IPS-NIHi11 (cell line): ENCODE data around the gene DPEP2.
"Not testable (repeated sequence)": the region's sequence is repeated elsewhere in the genome, so short reads cannot be mapped to it uniquely, and the experiment has no call there.

Experiments
- DNase-seq: peaks from one replicate; pipeline ENCODE4 v3.0.0; 2012; ENCODE audit warnings: mixed read lengths, low spot score

The DPEP2 gene

GRCh38 chr16:67975321-67976105, 23.8 kb downstream of the DPEP2 start:
- DNase-seq: no peak

GRCh38 chr16:67972285-67972684, 27.0 kb downstream of the DPEP2 start:
- not testable (repeated sequence) for DNase-seq

GRCh38 chr16:67971111-67971510, 28.2 kb downstream of the DPEP2 start:
- DNase-seq: no peak

- DNase-seq: peak; percentile 62
Observed at GRCh38 chr16:67969254-67970039, 29.8 kb downstream of the DPEP2 start.

- peak; percentile 98 for DNase-seq
Observed at GRCh38 chr16:67968400-67969253, 30.7 kb downstream of the DPEP2 start, which contains the start of gene SLC12A4. Gene SLC12A4, minus strand, starts transcription at chr16:67968637. Its CDS starts 84 bp downstream, at chr16:67968553.

GRCh38 chr16:67967958-67968399, 31.3 kb downstream of the DPEP2 start:
- peak; percentile 68 for DNase-seq

GRCh38 chr16:67967183-67967957, 31.9 kb downstream of the DPEP2 start:
- DNase-seq: no peak

- peak; percentile 55 for DNase-seq
Observed at GRCh38 chr16:67966549-67967182, 32.6 kb downstream of the DPEP2 start.

- no peak for DNase-seq
Observed at GRCh38 chr16:67965668-67966548, 33.4 kb downstream of the DPEP2 start.

GRCh38 chr16:67964477-67965131, 34.7 kb downstream of the DPEP2 start:
- no peak for DNase-seq

- DNase-seq: peak; percentile 89
Observed at GRCh38 chr16:67963662-67964321, 35.5 kb downstream of the DPEP2 start.

- no peak for DNase-seq
Observed at GRCh38 chr16:67963292-67963661, 36.0 kb downstream of the DPEP2 start.

GRCh38 chr16:67962135-67962534, 37.1 kb downstream of the DPEP2 start:
- no peak for DNase-seq

GRCh38 chr16:67961551-67961957, 37.7 kb downstream of the DPEP2 start:
- DNase-seq: no peak

GRCh38 chr16:67959536-67960329, 39.6 kb downstream of the DPEP2 start:
- DNase-seq: no peak

GRCh38 chr16:67957622-67958021, 41.7 kb downstream of the DPEP2 start:
- no peak for DNase-seq

GRCh38 chr16:67954421-67955196, 44.7 kb downstream of the DPEP2 start:
- DNase-seq: no peak
